Caco-2 (cell line): ENCODE data around the gene CFAP126. TPM values are rescaled to one million over a fixed set of nuclear protein-coding genes. Genes with fewer than 3 reads are reported as not detected.

ENCODE experiments used
- BruUV-seq: library from RNA; stranded (reverse); fragments of 400-500 nt; replicated peaks from 2 replicates; lab custom pipeline; 2021; lab: Mats Ljungman, UMichigan
- CTCF ChIA-PET: fragments of 300-600 bp; sonication (Branson Sonifier 250); formaldehyde crosslinking; loops from one replicate; lab custom pipeline; 2022; ENCODE audit warnings: antibody characterized with exemption; lab: Charles Lee
- POLR2A ChIA-PET: fragments of 300-600 bp; sonication (Branson Sonifier 250); formaldehyde crosslinking; loops from one replicate; lab custom pipeline; 2022; ENCODE audit warnings: antibody characterized with exemption; lab: Charles Lee
- DNase-seq, 2 experiments: peaks; one replicate each; pipeline versions ENCODE4 v3.0.0 to v3.0.0-alpha.2; 2020 to 2022
- H3K27me3 ChIP-seq: replicated peaks from 2 replicates; pipeline ENCODE4 v1.6.0; 2011; ENCODE audit warnings: low read length; ENCODE audit not compliant: control insufficient read depth, insufficient read depth
- H3K36me3 ChIP-seq: 2 replicates; pipeline ENCODE4 v1.5.1; 2011; ENCODE audit warnings: low read length; ENCODE audit not compliant: control insufficient read depth, insufficient read depth
- H3K4me1 ChIP-seq: fragments of 250-450 bp; sonication (Bioruptor Pico); 2 replicates; pipeline ENCODE4 v1.5.1; 2020; ENCODE audit warnings: mild to moderate bottlenecking
- H3K4me3 ChIP-seq: 2 replicates; pipeline ENCODE4 v1.5.1; 2011; ENCODE audit warnings: low read depth, mild to moderate bottlenecking, control low read depth, low read length
- H3K9me3 ChIP-seq: fragments of 250-450 bp; sonication (Bioruptor Pico); 2 replicates; pipeline ENCODE4 v1.5.1; 2020; ENCODE audit warnings: mild to moderate bottlenecking, moderate library complexity
- H3K27ac Mint-ChIP-seq: one replicate; pipeline ENCODE4 v1.8.0; 2022; ENCODE audit warnings: mixed read lengths; ENCODE audit not compliant: unreplicated experiment
- H3K27me3 Mint-ChIP-seq: one replicate; pipeline ENCODE4 v1.8.0; 2022; ENCODE audit warnings: mixed read lengths; ENCODE audit not compliant: insufficient read depth, unreplicated experiment
- H3K36me3 Mint-ChIP-seq: one replicate; pipeline ENCODE4 v1.8.0; 2022; ENCODE audit warnings: mild to moderate bottlenecking, mixed read lengths; ENCODE audit not compliant: insufficient read depth, unreplicated experiment
- H3K4me1 Mint-ChIP-seq: one replicate; pipeline ENCODE4 v1.8.0; 2022; ENCODE audit warnings: low read depth, mixed read lengths; ENCODE audit not compliant: unreplicated experiment
- H3K4me3 Mint-ChIP-seq: one replicate; pipeline ENCODE4 v1.8.0; 2022; ENCODE audit warnings: mild to moderate bottlenecking, moderate library complexity, mixed read lengths; ENCODE audit not compliant: unreplicated experiment
- H3K9me3 Mint-ChIP-seq: one replicate; pipeline ENCODE4 v1.8.0; 2022; ENCODE audit warnings: mixed read lengths; ENCODE audit not compliant: unreplicated experiment
- intact Hi-C: fragments of 100-400 bp; cut with micrococcal nuclease; formaldehyde crosslinking; loops from one replicate; pipeline ENCODE4 v1.10.0; 2022; ENCODE audit not compliant: unreplicated experiment
- total RNA-seq: library from RNA; stranded (reverse); gene quantifications from 2 replicates; pipeline ENCODE4 v1.2.3, GENCODE V29; 2022
- TF ChIP-seq, protein P1 (sequence below), 2 experiments: fragments of 200-600 bp in 1 of 2; IDR thresholded peaks; 1 replicate in 1 of 2; 2 replicates in 1 of 2; pipeline versions ENCODE4 v1.5.1 to v1.8.0; 2011 to 2022; ENCODE audit warnings: antibody characterized with exemption in 1 of 2, control low read depth in 1 of 2, inconsistent platforms in 1 of 2, low read depth in 1 of 2, low read length in 1 of 2, mild to moderate bottlenecking in 1 of 2, moderate library complexity in 1 of 2; ENCODE audit not compliant: insufficient read depth in 1 of 2, severe bottlenecking in 1 of 2, unreplicated experiment in 1 of 2

The CFAP126 gene
- total RNA-seq, 1 experiment from 2014 or later, result not detected

DNA sequence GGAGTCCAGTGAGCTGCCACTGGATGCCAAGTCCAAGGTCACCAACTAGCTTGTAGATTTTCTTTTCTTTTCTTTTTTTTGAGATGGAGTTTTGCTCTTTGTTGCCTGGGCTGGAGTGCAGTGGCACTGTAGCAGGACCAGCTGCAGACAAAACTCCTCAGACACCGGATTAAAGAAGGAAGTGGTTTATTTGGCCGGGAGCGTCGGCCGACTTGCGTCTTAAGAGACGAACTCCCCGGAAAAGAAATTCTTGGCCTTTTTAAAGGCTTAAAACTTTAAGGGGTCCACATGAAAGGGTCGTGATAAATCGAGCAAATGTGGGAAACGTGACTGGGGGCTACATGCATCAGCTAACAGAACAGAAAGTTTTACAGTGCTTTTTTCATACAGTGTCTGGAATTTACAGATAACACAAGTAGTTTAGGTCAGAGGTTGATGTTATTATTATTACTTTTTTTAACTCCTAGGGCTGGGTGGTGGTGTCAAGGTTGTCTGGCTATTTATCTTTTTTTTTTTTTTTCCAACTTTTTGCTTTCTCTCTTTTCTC lies 36.4 kb upstream of the CFAP126 start:
- Histone ChIP-seq H3K4me3 (no peak overlapping the region), H3K27me3 (no peaks in the 10 kb centered on the region), H3K4me1 (no peaks in the 10 kb centered on the region), H3K9me3 (no peaks in the 10 kb centered on the region), H3K36me3 (no peaks in the 10 kb centered on the region)
- POLR2A ChIA-PET, result no interaction called here
- Mint-ChIP-seq H3K4me3 (no peak overlapping the region), H3K36me3 (peaks cover 9% of the 10 kb centered on the region), H3K9me3 (no peaks in the 10 kb centered on the region), H3K27me3 (no peaks in the 10 kb centered on the region), H3K4me1 (peaks cover 18% of the 10 kb centered on the region), H3K27ac (no peak overlapping the region)
- DNase-seq, result no peak
- CTCF ChIA-PET, result no interaction called here
- no TSS peak for BruUV-seq
- TF ChIP-seq, protein P1, sequence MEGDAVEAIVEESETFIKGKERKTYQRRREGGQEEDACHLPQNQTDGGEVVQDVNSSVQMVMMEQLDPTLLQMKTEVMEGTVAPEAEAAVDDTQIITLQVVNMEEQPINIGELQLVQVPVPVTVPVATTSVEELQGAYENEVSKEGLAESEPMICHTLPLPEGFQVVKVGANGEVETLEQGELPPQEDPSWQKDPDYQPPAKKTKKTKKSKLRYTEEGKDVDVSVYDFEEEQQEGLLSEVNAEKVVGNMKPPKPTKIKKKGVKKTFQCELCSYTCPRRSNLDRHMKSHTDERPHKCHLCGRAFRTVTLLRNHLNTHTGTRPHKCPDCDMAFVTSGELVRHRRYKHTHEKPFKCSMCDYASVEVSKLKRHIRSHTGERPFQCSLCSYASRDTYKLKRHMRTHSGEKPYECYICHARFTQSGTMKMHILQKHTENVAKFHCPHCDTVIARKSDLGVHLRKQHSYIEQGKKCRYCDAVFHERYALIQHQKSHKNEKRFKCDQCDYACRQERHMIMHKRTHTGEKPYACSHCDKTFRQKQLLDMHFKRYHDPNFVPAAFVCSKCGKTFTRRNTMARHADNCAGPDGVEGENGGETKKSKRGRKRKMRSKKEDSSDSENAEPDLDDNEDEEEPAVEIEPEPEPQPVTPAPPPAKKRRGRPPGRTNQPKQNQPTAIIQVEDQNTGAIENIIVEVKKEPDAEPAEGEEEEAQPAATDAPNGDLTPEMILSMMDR (IDR thresholded peaks at IDR 0.05; ENCODE audit: insufficient read depth in 1 of 2, low read depth in 1 of 2, low read length in 1 of 2, severe bottlenecking in 1 of 2, unreplicated experiment in 1 of 2), result no peak
- intact Hi-C loops, result no loop called here

DNA sequence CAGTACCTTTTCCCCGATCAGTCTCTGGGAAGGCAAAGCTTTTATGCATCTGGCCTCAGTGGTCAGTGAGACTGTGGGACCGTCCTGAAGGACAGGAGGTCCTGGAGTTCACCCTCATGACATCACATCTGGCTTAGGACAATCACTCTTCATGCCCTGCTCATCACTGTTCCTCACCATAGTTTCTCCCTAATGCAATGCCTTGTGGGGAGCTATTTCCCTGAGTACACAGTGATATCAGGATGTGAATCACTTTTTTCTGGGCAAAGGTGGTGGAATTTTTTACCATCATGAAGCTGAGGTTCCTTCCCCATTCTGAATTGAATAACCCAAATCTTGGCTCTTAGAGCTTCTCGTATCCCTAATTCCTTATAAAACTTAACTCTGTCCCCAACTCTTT lies 34.8 kb upstream of the CFAP126 start:
- Mint-ChIP-seq H3K36me3 (peaks cover 12% of the 10 kb centered on the region), H3K4me1 (peaks cover 18% of the 10 kb centered on the region), H3K4me3 (no peak overlapping the region), H3K27ac (no peak overlapping the region), H3K27me3 (no peaks in the 10 kb centered on the region), H3K9me3 (no peaks in the 10 kb centered on the region)
- intact Hi-C loops, result no loop called here
- no peaks in the 10 kb centered on the region for H3K36me3 ChIP-seq
- POLR2A ChIA-PET, result interaction anchor here (0.6 kb wide), 1 partner anchor 381 kb away, joined by 3 read pairs; the partner anchor contains the start of gene F11R
- BruUV-seq, result no TSS peak
- H3K27me3 ChIP-seq, result no peaks in the 10 kb centered on the region
- no peak overlapping the region for H3K4me3 ChIP-seq
- no peak for DNase-seq
- TF ChIP-seq, protein P1 (IDR thresholded peaks at IDR 0.05; ENCODE audit: insufficient read depth in 1 of 2, low read depth in 1 of 2, low read length in 1 of 2, severe bottlenecking in 1 of 2, unreplicated experiment in 1 of 2), result no peak
- no peaks in the 10 kb centered on the region for H3K9me3 ChIP-seq
- CTCF ChIA-PET, result no interaction called here
- H3K4me1 ChIP-seq, result peaks cover 9% of the 10 kb centered on the region

DNA sequence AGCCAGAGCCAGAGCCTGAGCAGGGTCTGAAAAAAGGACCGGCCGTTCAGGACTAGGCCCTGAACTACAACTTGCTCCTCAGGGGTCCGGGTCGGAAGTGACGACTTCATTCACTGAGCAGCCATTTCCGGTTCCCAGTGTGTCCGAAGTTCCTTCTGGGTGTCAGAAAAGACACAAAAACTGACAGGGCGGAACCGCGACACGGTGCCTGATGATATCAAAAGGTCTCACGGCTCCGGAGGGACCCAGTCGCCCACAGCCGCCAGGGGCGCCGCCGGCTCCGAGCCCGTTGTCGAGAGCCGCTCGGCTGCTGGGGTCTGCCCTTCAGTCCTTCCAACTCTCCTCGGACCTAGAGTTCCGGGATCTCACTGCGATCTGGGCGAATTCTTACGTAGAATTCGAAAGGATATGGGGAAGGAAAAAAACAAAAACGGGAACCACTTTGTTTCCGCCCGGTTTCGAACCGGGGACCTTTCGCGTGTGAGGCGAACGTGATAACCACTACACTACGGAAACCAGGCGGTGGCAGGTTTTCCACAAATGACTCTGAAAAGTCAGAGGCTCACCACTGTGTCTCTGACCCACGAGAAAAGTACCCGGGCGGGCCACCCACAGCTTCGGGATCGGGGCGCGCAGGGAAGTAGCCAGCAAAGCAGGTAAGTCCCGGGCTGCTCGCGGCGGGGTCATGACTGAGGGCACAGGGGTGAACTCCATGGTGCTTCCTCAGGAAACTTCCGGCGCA lies 31.8 kb upstream of the CFAP126 start:
- H3K4me3 ChIP-seq, result peak overlapping the region; percentile 63
- Mint-ChIP-seq H3K4me3 (peak overlapping the region; percentile 77), H3K27ac (peak overlapping the region; percentile 87), H3K36me3 (peaks cover 12% of the 10 kb centered on the region), H3K9me3 (no peaks in the 10 kb centered on the region), H3K27me3 (no peaks in the 10 kb centered on the region), H3K4me1 (peaks cover 23% of the 10 kb centered on the region)
- ChIA-PET CTCF (no interaction called here), POLR2A (no interaction called here)
- H3K4me1 ChIP-seq, result peaks cover 11% of the 10 kb centered on the region
- BruUV-seq, result no TSS peak
- DNase-seq, result peak; percentile 89 to 91
- intact Hi-C loops, result loop anchor here (1.0 to 10.0 kb wide), 2 partner anchors 9 to 45 kb away; no protein-coding TSS in a partner anchor
- no peaks in the 10 kb centered on the region for H3K9me3 ChIP-seq
- no peaks in the 10 kb centered on the region for H3K27me3 ChIP-seq
- H3K36me3 ChIP-seq, result no peaks in the 10 kb centered on the region
- TF ChIP-seq, protein P1 (IDR thresholded peaks at IDR 0.05; ENCODE audit: insufficient read depth in 1 of 2, low read depth in 1 of 2, low read length in 1 of 2, severe bottlenecking in 1 of 2, unreplicated experiment in 1 of 2), result peak; percentile 28 to 55
